Activated CD4-positive, CD25-positive, alpha-beta regulatory T cell treated with anti-CD3 and anti-CD28 coated beads, Interleukin-2, amount 50 U/mL, for 72 hours (primary cell): ENCODE data around the gene CTSF.

ENCODE experiments used
- DNase-seq: peaks from one replicate; pipeline ENCODE4 v3.0.0; 2021

The CTSF gene

GRCh38 chr11:66529655-66530054 lies 38.8 kb downstream of the CTSF start:
- no peak for DNase-seq

GRCh38 chr11:66529069-66529468 lies 39.3 kb downstream of the CTSF start:
- DNase-seq: no peak

GRCh38 chr11:66524304-66525040 lies 43.9 kb downstream of the CTSF start:
- DNase-seq: no peak

GRCh38 chr11:66523611-66524010 lies 44.8 kb downstream of the CTSF start:
- no peak for DNase-seq
